Measurements from ENCODE around the gene NUP214.

GRCh38 chr9:131279196-131279862 is 153.9 kb downstream of the NUP214 start:
- no peak for TF ChIP-seq POLR2AphosphoS5 (IDR thresholded peaks at IDR 0.05)
- TF ChIP-seq, protein P1, sequence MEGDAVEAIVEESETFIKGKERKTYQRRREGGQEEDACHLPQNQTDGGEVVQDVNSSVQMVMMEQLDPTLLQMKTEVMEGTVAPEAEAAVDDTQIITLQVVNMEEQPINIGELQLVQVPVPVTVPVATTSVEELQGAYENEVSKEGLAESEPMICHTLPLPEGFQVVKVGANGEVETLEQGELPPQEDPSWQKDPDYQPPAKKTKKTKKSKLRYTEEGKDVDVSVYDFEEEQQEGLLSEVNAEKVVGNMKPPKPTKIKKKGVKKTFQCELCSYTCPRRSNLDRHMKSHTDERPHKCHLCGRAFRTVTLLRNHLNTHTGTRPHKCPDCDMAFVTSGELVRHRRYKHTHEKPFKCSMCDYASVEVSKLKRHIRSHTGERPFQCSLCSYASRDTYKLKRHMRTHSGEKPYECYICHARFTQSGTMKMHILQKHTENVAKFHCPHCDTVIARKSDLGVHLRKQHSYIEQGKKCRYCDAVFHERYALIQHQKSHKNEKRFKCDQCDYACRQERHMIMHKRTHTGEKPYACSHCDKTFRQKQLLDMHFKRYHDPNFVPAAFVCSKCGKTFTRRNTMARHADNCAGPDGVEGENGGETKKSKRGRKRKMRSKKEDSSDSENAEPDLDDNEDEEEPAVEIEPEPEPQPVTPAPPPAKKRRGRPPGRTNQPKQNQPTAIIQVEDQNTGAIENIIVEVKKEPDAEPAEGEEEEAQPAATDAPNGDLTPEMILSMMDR (IDR thresholded peaks at IDR 0.05; ENCODE audit: poor library complexity, severe bottlenecking), result no peak
